K562 (cell line): Measurements from ENCODE around the gene BIRC5. TPM values are rescaled to one million over a fixed set of nuclear protein-coding genes. Genes with fewer than 3 reads are reported as not detected.

Experiments
- ATF7 ChIP-seq: fragments of 450-650 bp; IDR thresholded peaks from 2 replicates; pipeline ENCODE4 v1.7.1; 2014; ENCODE audit warnings: mild to moderate bottlenecking, moderate library complexity
- CSDE1 ChIP-seq, 2 experiments: fragments of 450-650 bp; IDR thresholded peaks; 2 replicates each; pipeline ENCODE4 v1.6.1; 2016; ENCODE audit warnings: mild to moderate bottlenecking in 1 of 2
- GATA2 ChIP-seq: sonication (generic); formaldehyde crosslinking; IDR thresholded peaks from 2 replicates; pipeline ENCODE4 v1.4.0; 2020; ENCODE audit warnings: mild to moderate bottlenecking, missing genetic modification reagents
- HNRNPH1 ChIP-seq: fragments of 200-400 bp; formaldehyde crosslinking; optimal IDR thresholded peaks from 2 replicates; pipeline ENCODE3; 2017; ENCODE audit warnings: low read depth, mild to moderate bottlenecking, low read length, moderate library complexity
- KLF1 ChIP-seq: fragments of 450-650 bp; IDR thresholded peaks from 2 replicates; pipeline ENCODE4 v1.6.1; 2016; ENCODE audit warnings: missing genetic modification characterization, missing compliant biosample characterization
- NEUROD1 ChIP-seq: fragments of 150-350 bp; IDR thresholded peaks from 2 replicates; pipeline ENCODE4 v1.6.1; 2014; ENCODE audit warnings: borderline replicate concordance, low read length, low read depth; ENCODE audit not compliant: partially characterized antibody
- PHF20 ChIP-seq: fragments of 450-650 bp; IDR thresholded peaks from 2 replicates; pipeline ENCODE4 v1.6.1; 2018; ENCODE audit not compliant: partially characterized antibody
- POLR3A ChIP-seq: IDR thresholded peaks from 2 replicates; pipeline ENCODE4 v1.6.1; 2011; ENCODE audit warnings: borderline replicate concordance, mild to moderate bottlenecking, moderate library complexity; ENCODE audit not compliant: insufficient read length, insufficient read depth; ENCODE audit errors: extremely low read depth
- TAF9B ChIP-seq: fragments of 450-650 bp; IDR thresholded peaks from 2 replicates; pipeline ENCODE4 v1.6.1; 2018; ENCODE audit warnings: mild to moderate bottlenecking; ENCODE audit not compliant: partially characterized antibody
- ZNF436 ChIP-seq: fragments of 250-450, 450-650 bp; sonication (Bioruptor Pico); formaldehyde crosslinking; IDR thresholded peaks from 2 replicates; pipeline ENCODE4 v1.7.0; 2020; ENCODE audit warnings: mild to moderate bottlenecking
- ZNF586 ChIP-seq: fragments of 450-650 bp; formaldehyde crosslinking; conservative IDR thresholded peaks from 2 replicates; pipeline ENCODE4 v1.4.0; 2020; ENCODE audit warnings: mild to moderate bottlenecking, moderate library complexity
- ZNF644 ChIP-seq: fragments of 200-800 bp; sonication (Bioruptor generic); IDR thresholded peaks from 2 replicates; pipeline ENCODE4 v1.6.1; 2016; ENCODE audit warnings: low read depth, missing genetic modification characterization, missing compliant biosample characterization
- polyA plus RNA-seq, 8 experiments: library from polyadenylated mRNA; depleted of rRNA in 4 of 8; stranded (reverse) in 5 of 8; unstranded in 3 of 8; fragments of >200 nt; fragmentation: Nextera tagmentation in 2 of 8; fragmentation: Illumina TruSeq in 1 of 8; extraction: Ambion mirVana in 2 of 8; extraction: Trizol in 1 of 8; gene quantifications; 2 replicates each; pipeline versions ENCODE4 v1.2.1 to v1.2.3, GENCODE V29; 2011 to 2014; ENCODE audit warnings: inconsistent platforms in 1 of 8, missing spikeins in 1 of 8
- total RNA-seq, 7 experiments: library from RNA; depleted of rRNA in 6 of 7; stranded (reverse); fragments of >200 nt in 6 of 7; fragmentation: Illumina TruSeq in 2 of 7; extraction: Trizol in 2 of 7; gene quantifications; 2 replicates each; pipeline versions ENCODE4 v1.2.1 to v1.2.3, GENCODE V29; 2011 to 2021; ENCODE audit warnings: low replicate concordance in 1 of 7
- TF ChIP-seq, protein P1 (sequence below): sonication (generic); formaldehyde crosslinking; IDR thresholded peaks from 2 replicates; pipeline ENCODE4 v1.8.0; 2023; ENCODE audit warnings: missing genetic modification reagents, mild to moderate bottlenecking, borderline replicate concordance
- TF ChIP-seq, protein P2 (sequence below): IDR thresholded peaks from 3 replicates; pipeline ENCODE4 v1.6.1; 2011; ENCODE audit warnings: borderline replicate concordance, mild to moderate bottlenecking, moderate library complexity; ENCODE audit not compliant: insufficient read length; ENCODE audit errors: extremely low read depth
- TF ChIP-seq, protein P3 (sequence below), 2 experiments: IDR thresholded peaks in 1 of 2; conservative IDR thresholded peaks in 1 of 2; 2 replicates each; pipeline ENCODE4 v1.6.1; 2016; ENCODE audit warnings: low read depth in 2 of 2, mild to moderate bottlenecking in 1 of 2, missing compliant biosample characterization in 1 of 2, missing genetic modification characterization in 1 of 2, moderate library complexity in 1 of 2

BIRC5 gene
- total and polyA plus RNA-seq, 9 of the 15 experiments (the other 6 are each of a cell fraction or from before 2014, with no cell fraction given): 64.4 to 140 (median 101) TPM

DNA sequence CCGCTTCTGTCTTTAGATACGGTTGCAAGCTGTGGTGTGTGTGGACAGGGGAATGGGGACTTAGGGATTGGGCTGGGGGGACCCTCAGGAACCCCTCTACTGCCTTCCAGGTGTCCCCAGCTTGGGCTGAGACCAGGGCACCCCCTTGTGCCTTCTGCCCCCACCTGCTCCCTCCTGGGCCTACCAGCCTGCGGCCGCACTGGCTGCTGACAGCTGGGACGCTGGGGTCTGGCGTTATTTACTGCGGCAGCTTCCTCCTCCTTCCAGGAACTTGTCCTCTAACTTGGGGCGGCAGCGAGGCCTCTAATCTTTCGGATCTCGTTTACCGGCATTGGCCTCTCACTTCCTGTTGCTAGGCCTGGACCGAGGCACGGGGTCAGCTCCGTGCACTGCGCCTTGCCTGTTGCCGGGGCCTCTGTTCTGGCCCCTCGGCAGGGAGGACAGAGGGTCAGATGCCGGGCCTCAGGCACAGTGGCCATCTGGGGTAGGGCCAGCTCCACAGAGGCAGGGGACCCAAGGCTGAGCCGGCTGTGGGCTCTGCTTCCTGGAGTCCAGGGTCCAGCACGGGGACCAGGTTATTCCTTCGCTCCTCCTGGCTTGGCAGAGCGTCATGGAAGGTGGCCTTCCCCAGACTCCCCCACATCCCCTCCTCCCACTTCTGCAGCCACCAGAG, 49.1 kb downstream of the BIRC5 start (continued):
- TF ChIP-seq ZNF644 (peak; percentile 66; the same call in 1 of the 2 replicates), POLR3A (no peak), ZNF436 (CRISPR knock-in tag) (no peak), CSDE1 (IDR thresholded peaks at IDR 0.05) (no peak), KLF1 (tag) (no peak), NEUROD1 (peak; percentile 58), ZNF586 (CRISPR knock-in tag) (0 out of 2 replicates have a peak, but pooled peaks have one; percentile 25), HNRNPH1 (no peak), GATA2 (CRISPR knock-in tag) (peak; percentile 99), PHF20 (peak; percentile 44), ATF7 (peak; percentile 76), TAF9B (peak; percentile 80)
- TF ChIP-seq, protein P1, sequence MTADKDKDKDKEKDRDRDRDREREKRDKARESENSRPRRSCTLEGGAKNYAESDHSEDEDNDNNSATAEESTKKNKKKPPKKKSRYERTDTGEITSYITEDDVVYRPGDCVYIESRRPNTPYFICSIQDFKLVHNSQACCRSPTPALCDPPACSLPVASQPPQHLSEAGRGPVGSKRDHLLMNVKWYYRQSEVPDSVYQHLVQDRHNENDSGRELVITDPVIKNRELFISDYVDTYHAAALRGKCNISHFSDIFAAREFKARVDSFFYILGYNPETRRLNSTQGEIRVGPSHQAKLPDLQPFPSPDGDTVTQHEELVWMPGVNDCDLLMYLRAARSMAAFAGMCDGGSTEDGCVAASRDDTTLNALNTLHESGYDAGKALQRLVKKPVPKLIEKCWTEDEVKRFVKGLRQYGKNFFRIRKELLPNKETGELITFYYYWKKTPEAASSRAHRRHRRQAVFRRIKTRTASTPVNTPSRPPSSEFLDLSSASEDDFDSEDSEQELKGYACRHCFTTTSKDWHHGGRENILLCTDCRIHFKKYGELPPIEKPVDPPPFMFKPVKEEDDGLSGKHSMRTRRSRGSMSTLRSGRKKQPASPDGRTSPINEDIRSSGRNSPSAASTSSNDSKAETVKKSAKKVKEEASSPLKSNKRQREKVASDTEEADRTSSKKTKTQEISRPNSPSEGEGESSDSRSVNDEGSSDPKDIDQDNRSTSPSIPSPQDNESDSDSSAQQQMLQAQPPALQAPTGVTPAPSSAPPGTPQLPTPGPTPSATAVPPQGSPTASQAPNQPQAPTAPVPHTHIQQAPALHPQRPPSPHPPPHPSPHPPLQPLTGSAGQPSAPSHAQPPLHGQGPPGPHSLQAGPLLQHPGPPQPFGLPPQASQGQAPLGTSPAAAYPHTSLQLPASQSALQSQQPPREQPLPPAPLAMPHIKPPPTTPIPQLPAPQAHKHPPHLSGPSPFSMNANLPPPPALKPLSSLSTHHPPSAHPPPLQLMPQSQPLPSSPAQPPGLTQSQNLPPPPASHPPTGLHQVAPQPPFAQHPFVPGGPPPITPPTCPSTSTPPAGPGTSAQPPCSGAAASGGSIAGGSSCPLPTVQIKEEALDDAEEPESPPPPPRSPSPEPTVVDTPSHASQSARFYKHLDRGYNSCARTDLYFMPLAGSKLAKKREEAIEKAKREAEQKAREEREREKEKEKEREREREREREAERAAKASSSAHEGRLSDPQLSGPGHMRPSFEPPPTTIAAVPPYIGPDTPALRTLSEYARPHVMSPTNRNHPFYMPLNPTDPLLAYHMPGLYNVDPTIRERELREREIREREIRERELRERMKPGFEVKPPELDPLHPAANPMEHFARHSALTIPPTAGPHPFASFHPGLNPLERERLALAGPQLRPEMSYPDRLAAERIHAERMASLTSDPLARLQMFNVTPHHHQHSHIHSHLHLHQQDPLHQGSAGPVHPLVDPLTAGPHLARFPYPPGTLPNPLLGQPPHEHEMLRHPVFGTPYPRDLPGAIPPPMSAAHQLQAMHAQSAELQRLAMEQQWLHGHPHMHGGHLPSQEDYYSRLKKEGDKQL (CRISPR knock-in tag): no peak
- TF ChIP-seq, protein P2, sequence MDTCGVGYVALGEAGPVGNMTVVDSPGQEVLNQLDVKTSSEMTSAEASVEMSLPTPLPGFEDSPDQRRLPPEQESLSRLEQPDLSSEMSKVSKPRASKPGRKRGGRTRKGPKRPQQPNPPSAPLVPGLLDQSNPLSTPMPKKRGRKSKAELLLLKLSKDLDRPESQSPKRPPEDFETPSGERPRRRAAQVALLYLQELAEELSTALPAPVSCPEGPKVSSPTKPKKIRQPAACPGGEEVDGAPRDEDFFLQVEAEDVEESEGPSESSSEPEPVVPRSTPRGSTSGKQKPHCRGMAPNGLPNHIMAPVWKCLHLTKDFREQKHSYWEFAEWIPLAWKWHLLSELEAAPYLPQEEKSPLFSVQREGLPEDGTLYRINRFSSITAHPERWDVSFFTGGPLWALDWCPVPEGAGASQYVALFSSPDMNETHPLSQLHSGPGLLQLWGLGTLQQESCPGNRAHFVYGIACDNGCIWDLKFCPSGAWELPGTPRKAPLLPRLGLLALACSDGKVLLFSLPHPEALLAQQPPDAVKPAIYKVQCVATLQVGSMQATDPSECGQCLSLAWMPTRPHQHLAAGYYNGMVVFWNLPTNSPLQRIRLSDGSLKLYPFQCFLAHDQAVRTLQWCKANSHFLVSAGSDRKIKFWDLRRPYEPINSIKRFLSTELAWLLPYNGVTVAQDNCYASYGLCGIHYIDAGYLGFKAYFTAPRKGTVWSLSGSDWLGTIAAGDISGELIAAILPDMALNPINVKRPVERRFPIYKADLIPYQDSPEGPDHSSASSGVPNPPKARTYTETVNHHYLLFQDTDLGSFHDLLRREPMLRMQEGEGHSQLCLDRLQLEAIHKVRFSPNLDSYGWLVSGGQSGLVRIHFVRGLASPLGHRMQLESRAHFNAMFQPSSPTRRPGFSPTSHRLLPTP: no peak
- TF ChIP-seq, protein P3, sequence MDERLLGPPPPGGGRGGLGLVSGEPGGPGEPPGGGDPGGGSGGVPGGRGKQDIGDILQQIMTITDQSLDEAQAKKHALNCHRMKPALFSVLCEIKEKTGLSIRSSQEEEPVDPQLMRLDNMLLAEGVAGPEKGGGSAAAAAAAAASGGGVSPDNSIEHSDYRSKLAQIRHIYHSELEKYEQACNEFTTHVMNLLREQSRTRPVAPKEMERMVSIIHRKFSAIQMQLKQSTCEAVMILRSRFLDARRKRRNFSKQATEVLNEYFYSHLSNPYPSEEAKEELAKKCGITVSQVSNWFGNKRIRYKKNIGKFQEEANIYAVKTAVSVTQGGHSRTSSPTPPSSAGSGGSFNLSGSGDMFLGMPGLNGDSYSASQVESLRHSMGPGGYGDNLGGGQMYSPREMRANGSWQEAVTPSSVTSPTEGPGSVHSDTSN (CRISPR knock-in tag; IDR thresholded peaks at IDR 0.05; ENCODE audit: low read depth): peak; percentile 59
- TF ChIP-seq, protein P3 (tag; conservative IDR thresholded peaks at IDR 0.05; ENCODE audit: low read depth): peak; percentile 93
